Mucosa of descending colon (tissue), 3 donors: ENCODE results near the gene SERPINH1. TPM values are rescaled to one million over a fixed set of nuclear protein-coding genes. Genes with fewer than 3 reads are reported as not detected.

Source experiments
- ATAC-seq: fragments of 200-7000 bp; cut with Tn5 transposase; one replicate; pipeline ENCODE4 v1.9.1; 2020; ENCODE audit warnings: mild to moderate bottlenecking, moderate library complexity
- DNase-seq, 3 donors: peaks; one replicate each; pipeline ENCODE4 v3.0.0-alpha.2; 2020
- H3K36me3 ChIP-seq: fragments of 200-600 bp; one replicate; pipeline ENCODE4 v1.8.0; 2021; ENCODE audit warnings: low read depth, mild to moderate bottlenecking
- H3K4me1 ChIP-seq: fragments of 200-600 bp; one replicate; pipeline ENCODE4 v1.8.0; 2021; ENCODE audit warnings: low read depth, mild to moderate bottlenecking
- H3K4me3 ChIP-seq: fragments of 200-600 bp; one replicate; pipeline ENCODE4 v1.8.0; 2021; ENCODE audit warnings: mild to moderate bottlenecking
- H3K9me3 ChIP-seq: fragments of 200-600 bp; one replicate; pipeline ENCODE4 v1.8.0; 2021; ENCODE audit warnings: mild to moderate bottlenecking
- intact Hi-C, 2 donors: fragments of 100-400 bp; cut with DNase I in 1 of 2; cut with micrococcal nuclease in 1 of 2; formaldehyde crosslinking; loops; one replicate each; pipeline versions ENCODE4 v1.11.0 to v1.11.1; 2022; cut with DNase I, micrococcal nuclease
- total RNA-seq, 3 donors: library from RNA; stranded (reverse); fragmentation: NEBNext Ultra II Directional in 2 of 3; extraction: Animal tissue kit (Norgen Biotek cat#: 25700) in 2 of 3; gene quantifications; one replicate each; pipeline versions ENCODE4 v1.2.1 to v1.2.4, GENCODE V29; 2021 to 2023
- TF ChIP-seq, protein P1 (sequence below): fragments of 200-600 bp; IDR thresholded peaks from one replicate; pipeline ENCODE4 v1.8.0; 2022; ENCODE audit warnings: antibody characterized with exemption, mild to moderate bottlenecking
- donor health status: DM: no; HTN: no; CAD: no; lungs with moderate emphysema.
- donor health status: DM: no; HTN: no; CAD: no.
- donor health status: DM: no; HTN: yes; CAD: no.

Gene SERPINH1
- total RNA-seq, 3 donors from 2014 or later: 44.1 to 87.0 (median 50.5) TPM

GRCh38 chr11:75568616-75569219 is 6.7 kb downstream of the SERPINH1 start:
- H3K36me3 ChIP-seq: peaks cover 10% of the 10 kb centered on the region
- TF ChIP-seq, protein P1, sequence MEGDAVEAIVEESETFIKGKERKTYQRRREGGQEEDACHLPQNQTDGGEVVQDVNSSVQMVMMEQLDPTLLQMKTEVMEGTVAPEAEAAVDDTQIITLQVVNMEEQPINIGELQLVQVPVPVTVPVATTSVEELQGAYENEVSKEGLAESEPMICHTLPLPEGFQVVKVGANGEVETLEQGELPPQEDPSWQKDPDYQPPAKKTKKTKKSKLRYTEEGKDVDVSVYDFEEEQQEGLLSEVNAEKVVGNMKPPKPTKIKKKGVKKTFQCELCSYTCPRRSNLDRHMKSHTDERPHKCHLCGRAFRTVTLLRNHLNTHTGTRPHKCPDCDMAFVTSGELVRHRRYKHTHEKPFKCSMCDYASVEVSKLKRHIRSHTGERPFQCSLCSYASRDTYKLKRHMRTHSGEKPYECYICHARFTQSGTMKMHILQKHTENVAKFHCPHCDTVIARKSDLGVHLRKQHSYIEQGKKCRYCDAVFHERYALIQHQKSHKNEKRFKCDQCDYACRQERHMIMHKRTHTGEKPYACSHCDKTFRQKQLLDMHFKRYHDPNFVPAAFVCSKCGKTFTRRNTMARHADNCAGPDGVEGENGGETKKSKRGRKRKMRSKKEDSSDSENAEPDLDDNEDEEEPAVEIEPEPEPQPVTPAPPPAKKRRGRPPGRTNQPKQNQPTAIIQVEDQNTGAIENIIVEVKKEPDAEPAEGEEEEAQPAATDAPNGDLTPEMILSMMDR: no peak
- no peaks in the 10 kb centered on the region for H3K9me3 ChIP-seq
- peaks cover 10% of the 10 kb centered on the region for H3K4me1 ChIP-seq
- no peak for DNase-seq
- no peak for ATAC-seq
- intact Hi-C loops: no loop called here
- H3K4me3 ChIP-seq: no peak overlapping the region

DNA sequence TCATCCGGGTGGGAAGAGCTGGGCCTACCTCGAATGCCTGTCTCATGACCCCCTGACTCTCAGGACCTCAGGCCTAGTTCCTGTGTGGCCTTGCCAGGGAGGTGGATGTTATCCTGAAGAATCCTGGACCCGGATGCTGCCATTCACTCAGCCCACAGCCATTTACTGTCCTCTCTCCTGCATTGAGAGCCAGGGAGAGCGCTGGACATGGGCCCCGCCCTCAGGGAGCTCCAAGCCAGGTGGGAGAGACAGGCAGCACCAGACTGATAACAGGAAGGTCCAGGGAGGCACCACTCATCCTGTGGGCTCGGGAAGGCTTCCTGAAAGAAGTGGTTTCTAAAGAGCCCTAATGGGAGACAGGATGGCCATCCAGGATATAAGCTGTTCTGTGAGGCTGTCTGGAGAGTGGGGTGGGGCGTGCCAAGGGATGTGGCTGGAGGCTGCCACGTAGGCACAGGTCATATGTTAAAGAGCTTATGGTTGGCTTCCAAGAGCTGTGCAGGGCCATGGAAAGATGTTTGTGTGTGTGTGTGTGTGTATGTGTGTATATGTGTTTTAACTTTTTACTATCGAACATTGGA is 8.6 kb downstream of the SERPINH1 start:
- no peak for ATAC-seq
- peaks cover 5% of the 10 kb centered on the region for H3K4me1 ChIP-seq
- H3K9me3 ChIP-seq: no peaks in the 10 kb centered on the region
- intact Hi-C loops: no loop called here
- DNase-seq: no peak
- H3K36me3 ChIP-seq: peaks cover 10% of the 10 kb centered on the region
- H3K4me3 ChIP-seq: no peak overlapping the region
- TF ChIP-seq, protein P1: no peak

DNA sequence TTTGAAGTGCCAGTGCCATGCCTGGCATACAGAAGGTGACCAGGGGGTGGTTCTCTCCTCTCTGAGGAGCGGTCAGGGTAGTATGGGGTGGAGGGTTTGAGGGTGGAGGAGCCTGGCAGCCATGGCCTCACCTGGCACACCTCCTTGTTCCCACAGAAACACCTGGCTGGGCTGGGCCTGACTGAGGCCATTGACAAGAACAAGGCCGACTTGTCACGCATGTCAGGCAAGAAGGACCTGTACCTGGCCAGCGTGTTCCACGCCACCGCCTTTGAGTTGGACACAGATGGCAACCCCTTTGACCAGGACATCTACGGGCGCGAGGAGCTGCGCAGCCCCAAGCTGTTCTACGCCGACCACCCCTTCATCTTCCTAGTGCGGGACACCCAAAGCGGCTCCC is 9.6 kb downstream of the SERPINH1 start:
- no peak for DNase-seq
- H3K36me3 ChIP-seq: peaks cover 10% of the 10 kb centered on the region
- no peak overlapping the region for H3K4me3 ChIP-seq
- intact Hi-C loops: no loop called here
- TF ChIP-seq, protein P1: no peak
- no peak for ATAC-seq
- H3K4me1 ChIP-seq: peaks cover 7% of the 10 kb centered on the region
- H3K9me3 ChIP-seq: no peaks in the 10 kb centered on the region

DNA sequence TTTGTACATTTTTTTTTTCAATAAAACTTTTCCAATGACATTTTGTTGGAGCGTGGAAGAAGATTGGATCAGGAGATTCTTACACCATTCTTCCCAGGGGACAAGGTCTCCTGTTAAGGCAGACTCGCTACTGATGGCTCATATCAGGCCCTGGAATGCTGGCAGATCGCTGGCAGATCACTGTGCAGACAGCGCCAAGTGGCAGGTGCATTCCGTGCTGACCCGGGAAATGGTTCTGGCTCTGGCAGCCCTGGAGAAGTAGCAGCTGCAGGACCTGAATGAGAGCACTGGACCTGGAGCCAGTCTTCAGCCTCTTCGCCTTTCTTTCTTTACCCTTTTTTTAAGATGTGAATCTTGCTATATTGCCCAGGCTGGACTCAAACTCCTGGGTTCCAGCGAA is 10.7 kb downstream of the SERPINH1 start:
- intact Hi-C loops: no loop called here
- peaks cover 10% of the 10 kb centered on the region for H3K36me3 ChIP-seq
- TF ChIP-seq, protein P1: no peak
- DNase-seq (no peak), ATAC-seq (no peak)
- no peaks in the 10 kb centered on the region for H3K9me3 ChIP-seq
- no peak overlapping the region for H3K4me3 ChIP-seq
- H3K4me1 ChIP-seq: peaks cover 8% of the 10 kb centered on the region

- Histone ChIP-seq H3K4me1 (peaks cover 6% of the 10 kb centered on the region), H3K9me3 (no peaks in the 10 kb centered on the region), H3K36me3 (peaks cover 4% of the 10 kb centered on the region), H3K4me3 (no peak overlapping the region)
- TF ChIP-seq, protein P1: no peak
- DNase-seq (no peak), ATAC-seq (no peak)
- intact Hi-C loops: no loop called here
These were observed 12.9 kb downstream of the SERPINH1 start for GRCh38 chr11:75574698-75575602.
